Stimulated activated CD4-positive, alpha-beta T cell treated with anti-CD3 and anti-CD28 coated beads, Interleukin-15, amount 100 ng/mL, for 48 hours (primary cell): ENCODE measurements around the gene ZSCAN25.
"Not testable (repeated sequence)": the region's sequence is repeated elsewhere in the genome, so short reads cannot be mapped to it uniquely, and the experiment has no call there.

ENCODE experiments used
- DNase-seq, 2 donors: peaks; one replicate each; pipeline ENCODE4 v3.0.0-alpha.2; 2020; ENCODE audit warnings: low read depth in 2 of 2

The ZSCAN25 gene

DNA sequence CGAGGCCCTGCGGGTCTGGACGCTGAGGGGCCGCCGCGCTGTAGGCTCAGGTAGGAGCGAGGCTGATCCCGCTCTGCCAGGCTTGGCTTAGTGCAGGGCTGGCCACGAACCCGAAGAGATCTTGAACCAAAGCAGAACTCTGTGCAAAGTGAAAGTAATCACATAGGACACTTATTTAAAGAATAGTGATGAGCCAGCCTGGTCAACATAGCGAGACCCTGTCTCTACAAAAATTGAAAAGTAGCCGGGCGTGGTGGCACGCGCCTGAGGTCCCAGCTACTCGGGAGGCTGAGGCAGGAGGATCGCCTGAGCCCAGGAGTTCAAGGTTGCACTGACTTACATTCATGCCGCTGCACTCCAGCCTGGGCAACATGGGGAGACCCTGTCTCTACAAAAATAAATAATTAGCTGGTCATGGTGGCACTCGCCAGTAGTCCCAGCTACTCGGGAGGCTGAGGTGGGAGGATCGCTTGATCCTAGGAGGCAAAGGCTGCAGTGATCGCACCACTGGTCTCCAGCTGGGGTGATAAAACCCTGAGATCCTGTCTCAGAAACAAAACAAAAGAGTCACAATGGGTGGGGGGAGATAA, 541 bp downstream of the ZSCAN25 start:
- no peak for DNase-seq

- DNase-seq, result no peak
Measured at GRCh38 chr7:99618726-99619125, 2.0 kb downstream of the ZSCAN25 start.

DNA sequence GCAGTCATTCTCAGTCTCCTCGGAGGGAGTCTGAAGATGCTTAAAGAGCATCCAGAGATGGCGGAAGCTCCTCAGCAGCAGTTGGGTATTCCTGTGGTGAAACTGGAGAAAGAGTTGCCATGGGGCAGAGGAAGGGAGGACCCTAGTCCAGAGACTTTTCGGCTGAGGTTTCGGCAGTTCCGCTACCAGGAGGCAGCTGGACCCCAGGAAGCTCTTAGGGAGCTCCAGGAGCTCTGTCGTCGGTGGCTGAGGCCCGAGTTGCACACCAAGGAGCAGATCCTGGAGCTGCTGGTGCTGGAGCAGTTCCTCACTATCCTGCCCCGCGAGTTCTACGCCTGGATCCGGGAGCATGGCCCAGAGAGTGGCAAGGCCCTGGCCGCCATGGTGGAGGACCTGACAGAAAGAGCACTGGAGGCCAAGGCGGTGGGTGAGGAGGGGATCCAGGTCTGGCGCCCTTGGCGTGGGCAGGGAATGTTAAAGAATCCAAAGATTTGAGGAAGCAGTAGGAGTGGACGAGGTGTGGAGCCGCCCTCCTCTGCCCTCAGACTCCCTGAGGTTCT, 2.9 kb downstream of the ZSCAN25 start:
- DNase-seq, result no peak

DNA sequence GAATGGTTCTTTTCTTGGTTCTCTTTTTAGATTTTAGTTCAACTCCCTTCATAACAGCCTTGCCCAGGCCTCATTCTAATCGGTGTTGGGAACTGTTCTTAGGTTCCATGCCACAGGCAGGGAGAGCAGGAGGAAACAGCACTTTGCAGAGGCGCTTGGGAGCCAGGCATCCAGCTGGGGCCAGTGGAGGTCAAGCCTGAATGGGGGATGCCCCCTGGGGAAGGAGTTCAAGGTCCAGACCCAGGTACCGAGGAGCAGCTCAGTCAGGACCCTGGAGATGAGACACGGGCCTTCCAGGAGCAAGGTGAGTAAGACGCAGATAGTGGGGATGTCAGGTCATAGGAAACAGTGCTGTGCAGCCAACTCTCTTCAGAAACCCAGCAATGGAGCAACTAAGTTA, 4.5 kb downstream of the ZSCAN25 start:
- no peak for DNase-seq

DNA sequence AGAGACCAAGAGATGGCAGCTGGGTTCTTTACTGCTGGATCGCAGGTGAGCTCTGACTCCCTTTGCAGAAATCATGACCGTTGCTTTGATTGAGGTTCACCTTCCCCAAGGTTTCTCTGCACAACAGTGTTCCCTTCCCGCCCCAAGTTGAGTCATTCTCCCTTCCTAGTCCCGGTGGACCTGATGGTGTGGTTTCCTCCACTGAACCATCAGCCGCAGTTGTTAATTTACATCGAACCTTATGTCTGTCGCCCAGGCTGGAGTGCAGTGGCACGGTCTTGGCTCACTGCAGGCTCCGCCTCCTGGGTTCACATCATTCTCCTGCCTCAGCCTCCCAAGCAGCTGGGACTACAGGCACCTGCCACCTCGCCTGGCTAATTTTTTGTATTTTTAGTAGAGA, 5.8 kb downstream of the ZSCAN25 start:
- DNase-seq, result no peak

- no peak for DNase-seq
Measured at GRCh38 chr7:99623091-99623693, 6.4 kb downstream of the ZSCAN25 start.

- peak in 1 of 2 donors; percentile 49 for DNase-seq
Measured at GRCh38 chr7:99623702-99624447, 7.1 kb downstream of the ZSCAN25 start.

- DNase-seq, result peak; percentile 59 to 72
Measured at GRCh38 chr7:99624484-99624883, 7.7 kb downstream of the ZSCAN25 start.

DNA sequence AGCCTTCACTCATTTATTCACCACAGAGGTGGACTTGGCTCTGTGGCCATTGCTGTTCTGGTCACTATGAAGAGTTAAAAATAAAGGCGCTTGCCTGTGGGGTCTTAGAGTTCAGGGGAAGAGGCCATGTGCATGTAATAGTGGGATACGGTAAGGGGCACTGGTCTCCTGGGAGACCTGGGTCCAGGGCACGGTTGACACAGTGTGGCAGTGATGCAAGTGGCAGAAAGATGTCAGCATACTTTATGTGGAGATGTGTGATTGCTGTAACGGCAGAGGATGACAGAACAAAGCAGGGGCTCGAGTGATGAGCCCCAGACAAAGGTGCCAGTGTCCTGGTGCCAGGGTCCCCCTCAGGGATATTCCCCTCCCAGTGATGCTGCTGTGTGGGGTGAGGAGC, 8.6 kb downstream of the ZSCAN25 start:
- no peak for DNase-seq

- DNase-seq, result no peak
Measured at GRCh38 chr7:99625961-99626360, 9.2 kb downstream of the ZSCAN25 start.

DNA sequence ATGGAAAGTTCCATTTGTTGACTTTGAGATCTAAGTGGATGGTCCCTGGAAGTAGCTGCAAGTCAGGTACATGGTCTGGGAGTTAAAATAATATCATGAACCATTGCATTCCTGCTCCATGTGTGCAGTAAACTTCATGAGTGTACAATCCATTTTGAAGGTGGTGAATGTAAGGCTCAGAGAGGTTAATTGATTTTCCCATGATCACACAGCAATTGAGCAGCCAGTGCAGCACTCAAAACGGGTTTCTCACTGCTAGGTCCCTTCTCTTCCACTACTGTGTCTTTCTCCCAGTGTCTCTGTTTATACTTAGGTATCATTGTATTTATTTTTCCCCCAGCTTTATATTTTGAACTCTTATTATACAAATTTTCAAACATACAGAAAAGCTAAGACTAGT, 9.9 kb downstream of the ZSCAN25 start:
- no peak for DNase-seq

DNA sequence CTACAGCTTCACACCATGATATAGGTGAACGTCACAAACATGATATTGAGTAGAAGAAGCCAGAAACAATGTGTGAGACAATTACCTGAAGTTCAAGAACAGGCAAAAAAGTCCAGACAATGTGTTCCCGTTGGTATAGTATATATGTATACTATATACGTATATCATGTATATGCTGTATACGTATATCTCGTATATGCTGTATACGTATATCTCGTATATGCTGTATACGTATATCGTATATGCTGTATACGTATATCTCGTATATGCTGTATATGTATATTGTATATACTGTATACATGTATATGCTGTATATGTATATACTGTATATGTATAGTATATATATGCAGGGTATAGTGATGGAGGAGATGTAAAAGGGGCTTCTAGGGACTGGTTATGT, 10.8 kb downstream of the ZSCAN25 start:
- DNase-seq, result no peak

DNA sequence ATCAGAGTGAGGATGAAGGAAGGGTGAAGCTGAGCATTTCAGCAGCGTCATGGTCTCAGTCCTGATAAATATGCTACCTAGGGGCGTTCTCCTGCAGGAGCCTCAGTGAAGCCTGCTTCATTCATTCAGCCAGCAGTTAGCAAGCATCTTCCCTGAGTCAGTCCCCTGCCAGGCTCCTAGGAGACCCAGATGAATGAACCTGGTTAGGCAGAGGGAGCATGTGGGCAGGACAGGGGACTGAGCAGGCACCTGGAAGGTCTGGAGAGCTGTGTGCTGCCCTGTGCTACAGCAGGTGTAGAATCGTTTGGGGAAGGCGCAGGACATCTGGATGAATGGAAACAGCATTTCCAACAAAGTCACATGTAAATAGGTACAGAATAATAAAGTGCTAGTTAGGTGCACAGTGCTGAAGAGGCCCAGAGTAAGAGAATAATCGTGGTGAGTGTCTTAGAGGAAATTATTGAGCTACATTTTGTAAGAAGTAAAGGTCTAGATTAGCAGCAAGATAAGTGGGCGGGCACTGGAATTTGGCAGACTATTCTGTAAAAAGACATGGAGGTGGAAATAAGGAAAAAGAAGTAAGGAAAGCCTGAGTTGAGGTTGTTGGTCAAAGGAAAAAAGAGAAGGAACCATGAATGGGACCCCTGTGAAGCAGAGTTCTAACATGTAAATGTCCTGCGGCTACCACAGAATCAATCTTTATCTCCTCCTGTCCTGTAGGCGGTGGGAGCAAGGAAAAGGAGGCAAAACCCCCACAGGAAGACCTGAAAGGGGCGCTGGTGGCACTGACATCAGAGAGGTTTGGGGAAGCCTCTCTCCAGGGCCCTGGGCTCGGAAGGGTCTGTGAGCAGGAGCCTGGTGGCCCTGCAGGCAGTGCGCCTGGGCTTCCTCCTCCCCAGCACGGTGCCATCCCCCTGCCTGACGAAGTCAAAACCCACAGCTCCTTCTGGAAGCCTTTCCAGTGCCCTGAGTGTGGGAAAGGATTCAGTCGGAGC, 12.0 kb downstream of the ZSCAN25 start:
- no peak for DNase-seq

GRCh38 chr7:99629643-99630042, 12.9 kb downstream of the ZSCAN25 start:
- DNase-seq, result no peak

GRCh38 chr7:99631295-99632109, 14.8 kb downstream of the ZSCAN25 start:
- peak in 1 of 2 donors; percentile 49 for DNase-seq

DNA sequence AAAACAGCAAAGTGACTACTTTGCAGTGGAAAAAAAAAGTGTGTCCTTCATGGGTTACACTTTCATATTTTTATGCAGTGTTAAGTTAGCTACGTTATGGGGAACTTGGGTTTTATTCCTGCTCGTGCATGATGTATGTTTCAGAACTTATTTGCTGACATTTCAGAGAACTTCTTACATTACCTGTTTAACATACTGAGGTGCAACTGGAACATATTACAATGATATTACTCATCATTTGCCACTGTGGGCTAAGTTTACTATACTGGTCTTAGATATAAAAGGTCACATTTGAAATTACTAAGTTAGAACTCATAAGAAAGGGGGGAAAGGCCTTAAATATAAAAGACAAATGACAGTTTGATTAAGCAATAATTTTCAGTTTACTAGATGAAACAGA, 20.7 kb downstream of the ZSCAN25 start:
- DNase-seq, result not testable (repeated sequence)

- no peak for DNase-seq
Measured at GRCh38 chr7:99638731-99639130, 22.0 kb downstream of the ZSCAN25 start.

- no peak for DNase-seq
Measured at GRCh38 chr7:99639267-99639666, 22.5 kb downstream of the ZSCAN25 start.

DNA sequence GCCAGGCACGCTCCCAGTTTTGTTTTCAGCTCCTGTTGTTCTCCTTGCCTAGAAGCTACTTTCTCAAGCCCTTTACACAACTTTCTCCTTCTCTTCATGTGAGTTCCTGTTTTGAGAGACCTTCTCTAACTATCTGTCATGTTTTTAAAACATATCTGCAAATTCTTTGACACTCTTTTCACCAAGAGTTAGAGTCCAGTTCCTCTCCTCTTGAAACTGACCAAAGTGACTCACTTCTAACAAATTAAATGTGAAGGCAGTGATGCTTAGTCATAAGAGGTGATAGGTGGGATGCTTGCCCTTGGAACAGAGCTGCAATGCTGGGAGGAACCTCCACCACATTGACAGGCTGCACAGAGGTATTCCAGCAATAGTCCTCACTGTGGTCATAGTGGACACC, 25.3 kb downstream of the ZSCAN25 start:
- DNase-seq, result no peak

DNA sequence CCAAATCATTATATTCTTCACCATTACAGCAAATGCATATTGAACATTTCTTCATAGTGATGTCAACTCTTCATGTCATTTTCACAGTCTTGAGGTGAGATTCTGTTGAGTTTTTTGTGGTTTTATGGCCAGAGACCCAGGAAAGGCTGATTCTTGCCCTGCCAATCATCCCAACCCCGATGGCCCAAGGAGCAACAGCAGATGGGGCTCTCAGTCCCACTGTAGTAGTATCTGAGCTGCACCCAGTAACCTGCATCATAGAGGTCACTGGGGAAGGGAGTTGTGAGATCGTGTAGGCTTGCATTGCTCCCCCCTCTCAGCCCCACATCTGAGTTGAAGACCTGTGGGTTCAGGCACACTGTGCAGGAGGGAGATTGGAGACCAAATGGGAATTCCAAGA, 26.7 kb downstream of the ZSCAN25 start:
- DNase-seq, result no peak

DNA sequence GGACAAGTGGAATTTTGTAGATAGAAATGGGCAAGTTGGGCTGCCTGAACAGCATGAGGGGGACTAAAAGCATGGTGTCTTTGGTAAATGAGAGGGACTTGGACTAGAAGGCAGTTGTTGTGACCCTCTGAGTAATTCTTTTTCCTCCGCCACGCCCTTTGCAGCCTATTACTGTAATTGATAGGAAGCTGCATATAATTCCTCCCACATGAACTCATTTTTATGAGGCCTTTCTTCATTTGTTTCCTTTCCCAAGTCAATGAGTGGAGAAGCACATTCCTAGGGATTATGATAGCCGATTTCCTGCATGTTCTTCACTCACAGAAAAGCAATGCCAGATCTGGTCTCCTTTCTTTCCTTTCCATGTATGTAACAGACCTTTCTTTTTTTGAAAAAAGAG, 27.7 kb downstream of the ZSCAN25 start:
- DNase-seq, result no peak
